Mesenchymal stem cell (in vitro differentiated cells and primary cell): Measurements from ENCODE around the gene MXD4.

ENCODE experiments used
- DNase-seq: peaks from one replicate; pipeline ENCODE4 v3.0.0-alpha.2; 2013
- H2AFZ ChIP-seq: one replicate; pipeline ENCODE4 v1.6.1; 2013; ENCODE audit warnings: low read depth, mild to moderate bottlenecking, control low read depth, inconsistent platforms, low read length, moderate library complexity
- H2AK5ac ChIP-seq: 2 replicates; pipeline ENCODE4 v1.6.1; 2013; ENCODE audit warnings: low read length, moderate library complexity, mild to moderate bottlenecking, inconsistent platforms; ENCODE audit not compliant: severe bottlenecking
- H2BK120ac ChIP-seq: one replicate; pipeline ENCODE4 v1.6.1; 2013; ENCODE audit warnings: low read depth, mild to moderate bottlenecking, inconsistent platforms, low read length, moderate library complexity
- H2BK12ac ChIP-seq, 2 experiments: one replicate each; pipeline ENCODE4 v1.6.1; 2013; ENCODE audit warnings: inconsistent platforms in 2 of 2, low read length in 2 of 2, mild to moderate bottlenecking in 2 of 2, moderate library complexity in 2 of 2, control low read depth in 1 of 2
- H2BK15ac ChIP-seq: one replicate; pipeline ENCODE4 v1.6.1; 2013; ENCODE audit warnings: mild to moderate bottlenecking, low read depth, inconsistent platforms; ENCODE audit not compliant: poor library complexity, severe bottlenecking
- H2BK5ac ChIP-seq: 2 replicates; pipeline ENCODE4 v1.6.1; 2013; ENCODE audit warnings: low read depth, mild to moderate bottlenecking, low read length, control low read depth, inconsistent platforms; ENCODE audit not compliant: poor library complexity, severe bottlenecking
- H3K14ac ChIP-seq, 2 experiments: one replicate each; pipeline ENCODE4 v1.6.1; 2013; ENCODE audit warnings: inconsistent platforms in 2 of 2, low read length in 2 of 2, control low read depth in 1 of 2, mild to moderate bottlenecking in 1 of 2, moderate library complexity in 1 of 2
- H3K18ac ChIP-seq, 2 experiments: one replicate each; pipeline ENCODE4 v1.6.1; 2013; ENCODE audit warnings: inconsistent platforms in 2 of 2, low read length in 2 of 2, control low read depth in 1 of 2, low read depth in 1 of 2, mild to moderate bottlenecking in 1 of 2
- H3K23ac ChIP-seq, 2 experiments: one replicate each; pipeline ENCODE4 v1.6.1; 2013; ENCODE audit warnings: inconsistent platforms in 2 of 2, low read length in 2 of 2, mild to moderate bottlenecking in 2 of 2, moderate library complexity in 2 of 2, control low read depth in 1 of 2
- H3K27ac ChIP-seq: 2 replicates; pipeline ENCODE4 v1.5.1; 2013; ENCODE audit warnings: mild to moderate bottlenecking, moderate library complexity, low read length, control low read depth, inconsistent platforms; ENCODE audit not compliant: poor library complexity, severe bottlenecking
- H3K27me3 ChIP-seq, 2 experiments: 2 replicates each; pipeline versions ENCODE4 v1.6.1 to v1.7.0; 2013; ENCODE audit warnings: low read length in 2 of 2, mild to moderate bottlenecking in 2 of 2, moderate library complexity in 2 of 2, control low read depth in 1 of 2, inconsistent platforms in 1 of 2; ENCODE audit not compliant: control insufficient read depth in 1 of 2, insufficient read depth in 1 of 2
- H3K36me3 ChIP-seq, 2 experiments: 2 replicates each; pipeline versions ENCODE4 v1.6.1 to v1.7.0; 2013; ENCODE audit warnings: low read length in 2 of 2, control low read depth in 1 of 2, inconsistent platforms in 1 of 2, low read depth in 1 of 2, mild to moderate bottlenecking in 1 of 2; ENCODE audit not compliant: insufficient read depth in 2 of 2, control insufficient read depth in 1 of 2
- H3K4ac ChIP-seq, 2 experiments: one replicate each; pipeline ENCODE4 v1.6.1; 2013; ENCODE audit warnings: inconsistent platforms in 2 of 2, low read length in 2 of 2, mild to moderate bottlenecking in 2 of 2, moderate library complexity in 2 of 2, control low read depth in 1 of 2, low read depth in 1 of 2
- H3K4me1 ChIP-seq: 2 replicates; pipeline ENCODE4 v1.6.1; 2013; ENCODE audit warnings: low read depth, low read length, control low read depth; ENCODE audit not compliant: control insufficient read depth, insufficient read depth
- H3K4me2 ChIP-seq: 2 replicates; pipeline ENCODE4 v1.6.1; 2013; ENCODE audit warnings: low read length, mild to moderate bottlenecking, inconsistent platforms; ENCODE audit not compliant: poor library complexity, severe bottlenecking
- H3K4me3 ChIP-seq, 2 experiments: 2 replicates each; pipeline versions ENCODE4 v1.5.1 to v1.7.0; 2013; ENCODE audit warnings: low read length in 2 of 2, mild to moderate bottlenecking in 2 of 2, control low read depth in 1 of 2, low read depth in 1 of 2; ENCODE audit not compliant: insufficient read depth in 1 of 2
- H3K79me1 ChIP-seq: replicated peaks from 2 replicates; pipeline ENCODE4 v1.6.1; 2013; ENCODE audit warnings: mild to moderate bottlenecking, control low read depth, low read length, inconsistent platforms; ENCODE audit not compliant: poor library complexity, severe bottlenecking
- H3K9ac ChIP-seq: 2 replicates; pipeline ENCODE4 v1.7.0; 2013; ENCODE audit warnings: mild to moderate bottlenecking, low read length, moderate library complexity
- H3K9me3 ChIP-seq: 2 replicates; pipeline ENCODE4 v1.7.0; 2013; ENCODE audit warnings: mild to moderate bottlenecking, low read length; ENCODE audit not compliant: control insufficient read depth
- H4K8ac ChIP-seq: one replicate; pipeline ENCODE4 v1.6.1; 2013; ENCODE audit warnings: inconsistent platforms, mild to moderate bottlenecking, low read length, moderate library complexity
- H4K91ac ChIP-seq: one replicate; pipeline ENCODE4 v1.6.1; 2013; ENCODE audit warnings: mild to moderate bottlenecking, low read length, inconsistent platforms
- WGBS: methylation state at CpG from one replicate; pipeline ENCODE4 v1.1.7; 2013; ENCODE audit warnings: mixed read lengths; 5-methylcytosine and 5-hydroxymethylcytosine counted together

The MXD4 gene

GRCh38 chr4:2265113-2266110 is 3.5 kb upstream of the MXD4 start:
- Histone ChIP-seq H3K79me1 (no peaks in the 10 kb centered on the region), H2AK5ac (no peak overlapping the region), H2BK12ac (no peak overlapping the region), H2BK15ac (peak overlapping the region; percentile 29), H3K9ac (peak overlapping the region; percentile 58), H2BK120ac (no peak overlapping the region), H2AFZ (no peak overlapping the region), H2BK5ac (no peak overlapping the region), H3K27ac (no peak overlapping the region), H3K4me1 (peaks cover 38% of the 10 kb centered on the region), H4K8ac (no peak overlapping the region), H3K27me3 (no peaks in the 10 kb centered on the region), H3K14ac (no peak overlapping the region), H4K91ac (peak overlapping the region; percentile 67), H3K4me3 (no peak overlapping the region), H3K9me3 (no peaks in the 10 kb centered on the region), H3K36me3 (peaks cover 0 to 33% of the 10 kb centered on the region in 2 experiments), H3K18ac (peak overlapping the region; percentile 7 to 13), H3K4ac (peak overlapping the region in 1 of 2 experiments; percentile 26), H3K23ac (no peak overlapping the region), H3K4me2 (no peak overlapping the region)
- 93% methylated on average over 17 of the region's 19 CpGs for WGBS
- no peak for DNase-seq

- WGBS = 88% methylated on average over 6 of the region's 6 CpGs
- Histone ChIP-seq H3K14ac (no peak overlapping the region), H2BK120ac (no peak overlapping the region), H3K4me3 (no peak overlapping the region), H3K4me2 (no peak overlapping the region), H3K27ac (no peak overlapping the region), H3K36me3 (peaks cover 0 to 34% of the 10 kb centered on the region in 2 experiments), H3K79me1 (peaks cover 3% of the 10 kb centered on the region), H2AFZ (no peak overlapping the region), H3K27me3 (no peaks in the 10 kb centered on the region), H3K4ac (no peak overlapping the region), H3K4me1 (peaks cover 46% of the 10 kb centered on the region), H3K9me3 (no peaks in the 10 kb centered on the region), H2BK12ac (no peak overlapping the region), H3K23ac (no peak overlapping the region), H2AK5ac (no peak overlapping the region), H4K91ac (no peak overlapping the region), H4K8ac (no peak overlapping the region), H2BK5ac (no peak overlapping the region), H2BK15ac (no peak overlapping the region), H3K18ac (no peak overlapping the region), H3K9ac (no peak overlapping the region)
- no peak for DNase-seq
These were observed 2.7 kb upstream of the MXD4 start for GRCh38 chr4:2264481-2265041.

- 87% methylated on average over 6 of the region's 6 CpGs for WGBS
- H2BK120ac ChIP-seq = no peak overlapping the region
These were observed 2.0 kb upstream of the MXD4 start for GRCh38 chr4:2263926-2264321.

GRCh38 chr4:2262944-2263250 is 988 bp upstream of the MXD4 start:
- H3K4ac ChIP-seq = peak overlapping the region; percentile 88 to 98
- H3K27me3 ChIP-seq = no peaks in the 10 kb centered on the region
- peak overlapping the region in 1 of 2 experiments; percentile 96 for H3K14ac ChIP-seq
- H3K4me2 ChIP-seq = peak overlapping the region; percentile 85
- peak overlapping the region; percentile 92 for H3K9ac ChIP-seq
- peak overlapping the region; percentile 85 for H2BK5ac ChIP-seq
- H3K27ac ChIP-seq = peak overlapping the region; percentile 77
- peak overlapping the region; percentile 85 for H2BK15ac ChIP-seq
- H3K4me1 ChIP-seq = peaks cover 60% of the 10 kb centered on the region
- H4K91ac ChIP-seq = peak overlapping the region; percentile 95
- peak overlapping the region; percentile 95 for H4K8ac ChIP-seq
- peak overlapping the region; percentile 69 for H2BK120ac ChIP-seq
- H2BK12ac ChIP-seq = peak overlapping the region in 1 of 2 experiments; percentile 77
- DNase-seq = no peak
- H3K9me3 ChIP-seq = no peaks in the 10 kb centered on the region
- H2AFZ ChIP-seq = peak overlapping the region; percentile 73
- 55% methylated on average over 13 of the region's 13 CpGs for WGBS
- peak overlapping the region; percentile 82 to 98 for H3K18ac ChIP-seq
- H2AK5ac ChIP-seq = peak overlapping the region; percentile 40
- peak overlapping the region in 1 of 2 experiments; percentile 60 for H3K23ac ChIP-seq
- peaks cover 9% of the 10 kb centered on the region for H3K79me1 ChIP-seq
- H3K4me3 ChIP-seq = peak overlapping the region; percentile 58 to 81
- H3K36me3 ChIP-seq = peaks cover 4 to 36% of the 10 kb centered on the region in 2 experiments

More at GRCh38 chr4:2263926-2264321, 2.0 kb upstream of the MXD4 start:
- Histone ChIP-seq H2AK5ac (no peak overlapping the region), H2BK12ac (no peak overlapping the region), H4K91ac (no peak overlapping the region), H3K27me3 (no peaks in the 10 kb centered on the region), H2BK15ac (no peak overlapping the region), H3K4me1 (peaks cover 50% of the 10 kb centered on the region), H3K18ac (no peak overlapping the region), H2AFZ (no peak overlapping the region), H3K9ac (no peak overlapping the region), H3K4ac (no peak overlapping the region), H3K23ac (no peak overlapping the region), H3K4me2 (no peak overlapping the region), H3K36me3 (peaks cover 0 to 36% of the 10 kb centered on the region in 2 experiments), H4K8ac (no peak overlapping the region), H2BK5ac (no peak overlapping the region), H3K4me3 (no peak overlapping the region), H3K79me1 (peaks cover 6% of the 10 kb centered on the region), H3K27ac (no peak overlapping the region), H3K14ac (no peak overlapping the region), H3K9me3 (no peaks in the 10 kb centered on the region)
- DNase-seq = no peak
